Stomach (tissue), 9 donors: ENCODE results near the gene MCOLN2. TPM values are rescaled to one million over a fixed set of nuclear protein-coding genes. Genes with fewer than 3 reads are reported as not detected.

Experiments used
- DNase-seq, 2 donors: peaks; one replicate each; pipeline versions ENCODE4 v3.0.0 to v3.0.0-alpha.2; 2013 to 2019
- H3K27ac ChIP-seq, 5 donors: fragments of 200-600 bp in 4 of 5; sonication (generic) in 4 of 5; one replicate each; pipeline ENCODE4 v1.5.1; 2013 to 2019; ENCODE audit warnings: mild to moderate bottlenecking in 1 of 5, moderate library complexity in 1 of 5
- H3K27me3 ChIP-seq, 3 donors: fragments of 200-600 bp; sonication (generic); one replicate each; pipeline ENCODE4 v1.5.1; 2017 to 2019; ENCODE audit warnings: mixed run types in 1 of 3
- H3K36me3 ChIP-seq, 4 donors: fragments of 200-600 bp; sonication (generic); 1 replicate in 3 of 4; 2 replicates in 1 of 4; pipeline ENCODE4 v1.5.1; 2016 to 2019
- H3K4me1 ChIP-seq, 4 donors: fragments of 200-600 bp; sonication (generic); one replicate each; pipeline ENCODE4 v1.5.1; 2016 to 2019
- H3K4me3 ChIP-seq, 4 donors: fragments of 200-600 bp; sonication (generic) in 3 of 4; one replicate each; pipeline ENCODE4 v1.5.1; 2016 to 2019; ENCODE audit warnings: mild to moderate bottlenecking in 1 of 4
- H3K9me3 ChIP-seq, 4 donors: fragments of 200-600 bp; sonication (generic); one replicate each; pipeline ENCODE4 v1.5.1; 2016 to 2019
- CTCF ChIP-seq, 7 experiments: fragments of 450-650 bp in 4 of 7; fragments of 200-600 bp in 3 of 7; sonication (generic) in 3 of 7; IDR thresholded peaks; one replicate each; pipeline ENCODE4 v1.5.1; 2016 to 2019; ENCODE audit warnings: antibody characterized with exemption in 7 of 7, control low read depth in 2 of 7, mild to moderate bottlenecking in 1 of 7
- EP300 ChIP-seq: sonication (generic); formaldehyde crosslinking; IDR thresholded peaks from one replicate; pipeline ENCODE4 v1.6.1; 2017; ENCODE audit warnings: antibody characterized with exemption
- POLR2A ChIP-seq, 4 donors: fragments of 450-650 bp; IDR thresholded peaks; one replicate each; pipeline ENCODE4 v1.6.1; 2016; ENCODE audit warnings: antibody characterized with exemption in 4 of 4, control low read depth in 2 of 4, mild to moderate bottlenecking in 1 of 4, moderate library complexity in 1 of 4
- POLR2AphosphoS5 ChIP-seq, 3 donors: sonication (generic); formaldehyde crosslinking; IDR thresholded peaks; one replicate each; pipeline ENCODE4 v1.6.1; 2016; ENCODE audit warnings: antibody characterized with exemption in 3 of 3
- WGBS, 5 donors: extraction: QIAGEN DNeasy Blood & Tissue Kit in 3 of 5; methylation state at CpG; one replicate each; pipeline versions ENCODE4 v1.1.5 to v1.1.7; 2013 to 2018; 5-methylcytosine and 5-hydroxymethylcytosine counted together
- intact Hi-C: fragments of 100-400 bp; cut with DNase I; formaldehyde crosslinking; loops from one replicate; pipeline ENCODE4 v1.15.1; 2023; ENCODE audit warnings: low total_unique reads
- polyA plus RNA-seq, 3 donors: library from polyadenylated mRNA; stranded (reverse); fragments of 200-250 nt; gene quantifications; one replicate each; pipeline ENCODE4 v1.2.3, GENCODE V29; 2013
- total RNA-seq, 5 donors: library from RNA; depleted of rRNA; stranded (reverse); fragments of >200 nt; gene quantifications; one replicate each; pipeline versions ENCODE4 v1.1.0 to v1.2.3, GENCODE V29; 2014 to 2016
- donor health status: healthy with polysubstance abuse.
- donor health status: Bipolar disorder and iron deficiency.
- donor health status: healthy.

MCOLN2 gene
- total and polyA plus RNA-seq, 8 donors: 0.50 to 27.2 (median 1.8) TPM; not detected in 2

GRCh38 chr1:84957966-84958365 lies 38.9 kb downstream of the MCOLN2 start:
- TF ChIP-seq CTCF (IDR thresholded peaks at IDR 0.05) (no peak), POLR2AphosphoS5 (IDR thresholded peaks at IDR 0.05) (no peak), POLR2A (IDR thresholded peaks at IDR 0.05) (no peak), EP300 (no peak)
- Histone ChIP-seq H3K27me3 (no peaks in the 10 kb centered on the region), H3K27ac (no peak overlapping the region), H3K4me1 (peaks cover 0 to 6% (median 0%) of the 10 kb centered on the region in 4 donors), H3K4me3 (no peak overlapping the region), H3K36me3 (no peaks in the 10 kb centered on the region), H3K9me3 (no peaks in the 10 kb centered on the region)
- 79 to 96% (median 88%) methylated on average over 1 of the region's 1 CpG for WGBS, 5 donors
- intact Hi-C loops: no loop called here
- no peak for DNase-seq

- no peak for DNase-seq
- intact Hi-C loops: no loop called here
- H3K4me1 ChIP-seq: peaks cover 0 to 6% (median 0%) of the 10 kb centered on the region in 4 donors
- H3K4me3 ChIP-seq: no peak overlapping the region
- no peaks in the 10 kb centered on the region for H3K9me3 ChIP-seq
- H3K36me3 ChIP-seq: no peaks in the 10 kb centered on the region
- no peaks in the 10 kb centered on the region for H3K27me3 ChIP-seq
- 73 to 82% (median 76%) methylated on average over 5 to 6 of the region's 6 CpGs for WGBS, 5 donors
- no peak for TF ChIP-seq POLR2AphosphoS5 (IDR thresholded peaks at IDR 0.05)
- no peak for TF ChIP-seq EP300
- no peak for TF ChIP-seq POLR2A (IDR thresholded peaks at IDR 0.05)
- TF ChIP-seq CTCF (IDR thresholded peaks at IDR 0.05): no peak
- H3K27ac ChIP-seq: no peak overlapping the region
Measured at GRCh38 chr1:84956655-84957054, 40.3 kb downstream of the MCOLN2 start.

GRCh38 chr1:84956097-84956496 lies 40.8 kb downstream of the MCOLN2 start:
- H3K4me3 ChIP-seq: no peak overlapping the region
- no peaks in the 10 kb centered on the region for H3K36me3 ChIP-seq
- TF ChIP-seq EP300 (no peak), POLR2AphosphoS5 (IDR thresholded peaks at IDR 0.05) (no peak), POLR2A (IDR thresholded peaks at IDR 0.05) (no peak), CTCF (IDR thresholded peaks at IDR 0.05) (no peak)
- no peaks in the 10 kb centered on the region for H3K27me3 ChIP-seq
- peaks cover 0 to 6% (median 0%) of the 10 kb centered on the region in 4 donors for H3K4me1 ChIP-seq
- no peak for DNase-seq
- no peak overlapping the region for H3K27ac ChIP-seq
- 88 to 95% (median 91%) methylated on average over 6 of the region's 6 CpGs for WGBS, 5 donors
- no peaks in the 10 kb centered on the region for H3K9me3 ChIP-seq
- intact Hi-C loops: no loop called here

- Histone ChIP-seq H3K27me3 (no peaks in the 10 kb centered on the region), H3K4me1 (peaks cover 4 to 13% (median 7%) of the 10 kb centered on the region in 4 donors), H3K9me3 (peaks cover 0 to 15% (median 11%) of the 10 kb centered on the region in 4 donors), H3K36me3 (no peaks in the 10 kb centered on the region), H3K4me3 (no peak overlapping the region), H3K27ac (no peak overlapping the region)
- intact Hi-C loops: loop anchor here (10.0 kb wide), 1 partner anchor 305 kb away; the partner anchor contains the start of gene C1orf52
- DNase-seq: no peak
- no peak for TF ChIP-seq CTCF (IDR thresholded peaks at IDR 0.05)
- TF ChIP-seq POLR2A (IDR thresholded peaks at IDR 0.05): no peak
- no peak for TF ChIP-seq EP300
- TF ChIP-seq POLR2AphosphoS5 (IDR thresholded peaks at IDR 0.05): no peak
Measured at GRCh38 chr1:84949664-84950063, 47.2 kb downstream of the MCOLN2 start.
